Measurements from ENCODE around the gene C6orf141.

Gene C6orf141

DNA sequence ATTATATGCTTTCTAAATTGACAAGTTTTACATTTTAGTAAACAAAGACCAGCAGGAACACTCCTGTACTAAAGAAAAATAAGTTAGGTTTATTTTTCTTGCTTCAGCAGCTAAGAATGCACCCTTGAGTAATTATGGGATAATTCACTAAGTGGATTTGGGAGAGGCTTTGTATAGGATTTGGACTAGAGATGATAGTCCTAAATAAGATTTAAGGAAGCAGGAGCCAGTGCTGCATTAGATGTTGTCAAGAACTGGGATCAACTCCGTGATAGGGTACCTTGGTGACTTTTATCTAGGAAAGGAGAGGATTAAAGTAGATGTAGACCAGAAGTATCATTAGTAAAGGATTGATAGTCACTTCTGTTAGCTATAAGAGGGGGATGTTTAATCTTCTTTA, 4.1 kb upstream of the C6orf141 start:
- Histone ChIP-seq H3K27me3 (ENCODE audit: insufficient read depth, poor library complexity, severe bottlenecking) (peaks cover 17% of the 10 kb centered on the region), H3K4me3 (replicated peaks; ENCODE audit: insufficient read depth, low read length) (no peak overlapping the region), H3K27ac (replicated peaks) (no peak overlapping the region)
- TF ChIP-seq POLR2AphosphoS5 (IDR thresholded peaks at IDR 0.05; ENCODE audit: low read depth) (no peak), GABPA (IDR thresholded peaks at IDR 0.05; ENCODE audit: low read depth) (no peak), REST (IDR thresholded peaks at IDR 0.05; ENCODE audit: insufficient replicate concordance, low read depth) (no peak), SPI1 (IDR thresholded peaks at IDR 0.05; ENCODE audit: borderline replicate concordance, low read depth) (no peak), CTCF (IDR thresholded peaks at IDR 0.05; ENCODE audit: insufficient read depth, low read length) (no peak)
- DNase-seq (ENCODE audit: low read depth in 1 of 2, low spot score in 1 of 2): no peak

DNA sequence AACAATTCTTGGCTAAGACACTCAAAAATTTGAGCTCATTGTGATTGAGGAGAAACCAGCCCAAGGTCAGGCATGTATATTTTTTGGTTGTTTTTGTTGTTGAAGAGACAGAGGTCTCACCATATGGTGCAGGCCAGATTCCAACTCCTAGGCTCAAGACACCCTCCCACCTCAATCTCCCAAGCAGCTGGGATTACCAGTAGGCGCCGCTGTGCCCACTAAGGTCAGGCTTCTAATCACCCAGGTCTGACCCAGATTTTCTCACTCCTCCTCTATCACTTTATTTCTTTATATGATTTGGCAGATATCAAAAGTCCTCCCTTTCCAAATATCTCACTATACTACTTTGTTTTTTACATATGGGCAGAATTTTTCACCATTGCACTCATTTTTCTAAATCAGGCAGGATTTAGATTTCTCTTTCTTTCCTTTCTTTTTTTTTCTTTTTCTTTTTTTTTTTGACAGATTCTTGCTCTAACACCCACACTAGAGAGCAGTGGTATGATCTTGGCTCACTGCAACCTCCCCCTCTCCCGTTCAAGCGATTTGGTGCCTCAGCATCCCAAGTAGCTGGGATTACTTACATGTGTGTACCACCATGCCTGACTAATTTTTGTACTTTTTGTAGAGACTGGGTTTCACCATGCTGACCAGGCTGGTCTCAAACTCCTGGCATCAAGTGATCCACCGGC, 1.7 kb upstream of the C6orf141 start:
- Histone ChIP-seq H3K27me3 (ENCODE audit: insufficient read depth, poor library complexity, severe bottlenecking) (peaks cover 17% of the 10 kb centered on the region), H3K4me3 (replicated peaks; ENCODE audit: insufficient read depth, low read length) (no peak overlapping the region), H3K27ac (replicated peaks) (no peak overlapping the region)
- no peak for DNase-seq (ENCODE audit: low read depth in 1 of 2, low spot score in 1 of 2)
- TF ChIP-seq SPI1 (IDR thresholded peaks at IDR 0.05; ENCODE audit: borderline replicate concordance, low read depth) (no peak), CTCF (IDR thresholded peaks at IDR 0.05; ENCODE audit: insufficient read depth, low read length) (no peak), REST (IDR thresholded peaks at IDR 0.05; ENCODE audit: insufficient replicate concordance, low read depth) (no peak), GABPA (IDR thresholded peaks at IDR 0.05; ENCODE audit: low read depth) (no peak), POLR2AphosphoS5 (IDR thresholded peaks at IDR 0.05; ENCODE audit: low read depth) (no peak)

- Histone ChIP-seq H3K27me3 (ENCODE audit: insufficient read depth, poor library complexity, severe bottlenecking) (peaks cover 17% of the 10 kb centered on the region), H3K27ac (replicated peaks) (no peak overlapping the region), H3K4me3 (replicated peaks; ENCODE audit: insufficient read depth, low read length) (no peak overlapping the region)
- no peak for TF ChIP-seq SPI1 (IDR thresholded peaks at IDR 0.05; ENCODE audit: borderline replicate concordance, low read depth)
- no peak for TF ChIP-seq POLR2AphosphoS5 (IDR thresholded peaks at IDR 0.05; ENCODE audit: low read depth)
- TF ChIP-seq REST (IDR thresholded peaks at IDR 0.05; ENCODE audit: insufficient replicate concordance, low read depth): no peak
- no peak for TF ChIP-seq CTCF (IDR thresholded peaks at IDR 0.05; ENCODE audit: insufficient read depth, low read length)
- no peak for TF ChIP-seq GABPA (IDR thresholded peaks at IDR 0.05; ENCODE audit: low read depth)
- no peak for DNase-seq (ENCODE audit: low read depth in 1 of 2, low spot score in 1 of 2)
These were observed 577 bp upstream of the C6orf141 start for GRCh38 chr6:49549691-49550491.

Measured in HL-60 (cell line).